GM12801 (cell line): Measurements from ENCODE around the gene SLC25A39.

Experiments
- CTCF ChIP-seq: IDR thresholded peaks from one replicate; pipeline ENCODE4 v1.5.1; 2011; ENCODE audit warnings: control low read depth; ENCODE audit not compliant: insufficient read length; ENCODE audit errors: extremely low read depth

The SLC25A39 gene

GRCh38 chr17:44284024-44284400, 40.6 kb downstream of the SLC25A39 start:
- TF ChIP-seq CTCF = no peak

GRCh38 chr17:44283344-44284023, 41.1 kb downstream of the SLC25A39 start:
- TF ChIP-seq CTCF = no peak

GRCh38 chr17:44282264-44282663, 42.4 kb downstream of the SLC25A39 start:
- no peak for TF ChIP-seq CTCF

- TF ChIP-seq CTCF = no peak
Measured at GRCh38 chr17:44281570-44281969, 43.1 kb downstream of the SLC25A39 start.

GRCh38 chr17:44280392-44280937, 44.2 kb downstream of the SLC25A39 start:
- TF ChIP-seq CTCF = no peak

- TF ChIP-seq CTCF = no peak
Measured at GRCh38 chr17:44279666-44280391, 44.8 kb downstream of the SLC25A39 start.

- TF ChIP-seq CTCF = no peak
Measured at GRCh38 chr17:44279346-44279665, 45.3 kb downstream of the SLC25A39 start.
